GM12878 (cell line): Measurements from ENCODE around the gene SLCO4C1. TPM values are rescaled to one million over a fixed set of nuclear protein-coding genes. Genes with fewer than 3 reads are reported as not detected.
"Not testable (repeated sequence)": the region's sequence is repeated elsewhere in the genome, so short reads cannot be mapped to it uniquely, and the experiment has no call there.

Experiments
- ATAC-seq: fragments of 200-7000 bp; cut with Tn5 transposase; 3 replicates; pipeline ENCODE4 v1.9.1; 2020; ENCODE audit warnings: mild to moderate bottlenecking, moderate library complexity
- BruUV-seq: library from RNA; stranded (reverse); fragments of 400-500 nt; replicated peaks from 2 replicates; lab custom pipeline; 2021; lab: Mats Ljungman, UMichigan
- CTCF ChIA-PET: fragments of 300-600 bp; sonication (Branson Sonifier 250); formaldehyde crosslinking; extraction: SDS; loops from one replicate; lab custom pipeline; 2021; ENCODE audit warnings: inconsistent platforms; lab: Yijun Ruan, JAX
- POLR2A ChIA-PET: fragments of 350-600 bp; formaldehyde crosslinking; extraction: SDS; loops from one replicate; lab custom pipeline; 2021; ENCODE audit warnings: inconsistent platforms; lab: Charles Lee
- RAD21 ChIA-PET: fragments of 300-600 bp; sonication (Branson Sonifier 250); formaldehyde crosslinking; loops from one replicate; lab custom pipeline; 2023; ENCODE audit warnings: antibody characterized with exemption; ENCODE audit not compliant: unreplicated experiment; lab: Charles Lee
- SMC1A ChIA-PET: fragments of 300-600 bp; sonication (Branson Sonifier 250); formaldehyde crosslinking; loops from one replicate; lab custom pipeline; 2023; ENCODE audit not compliant: unreplicated experiment, uncharacterized antibody; lab: Charles Lee
- DNase-seq: peaks from one replicate; pipeline ENCODE4 v3.0.0-alpha.2; 2011; ENCODE audit warnings: low read depth, low spot score
- FAIRE-seq: peaks from 3 replicates; lab custom pipeline; 2011; peaks lifted over from hg19 to GRCh38; lab: Jason Lieb, UNC
- H2AFZ ChIP-seq: 2 replicates; pipeline ENCODE4 v1.6.0; 2011; ENCODE audit warnings: low read depth, low read length, control low read depth; ENCODE audit not compliant: control insufficient read depth
- H3K27ac ChIP-seq: 2 replicates; pipeline ENCODE4 v1.5.1; 2011; ENCODE audit warnings: control low read depth; ENCODE audit not compliant: control insufficient read depth, insufficient read depth
- H3K27me3 ChIP-seq, 2 experiments: replicated peaks in 1 of 2; 2 replicates each; pipeline versions ENCODE4 v1.6.0 to v1.6.1; 2011; ENCODE audit warnings: low read length in 1 of 2; ENCODE audit not compliant: control insufficient read depth in 2 of 2, insufficient read depth in 2 of 2
- H3K36me3 ChIP-seq, 2 experiments: 2 replicates each; pipeline ENCODE4 v1.5.1; 2011; ENCODE audit warnings: low read length in 1 of 2; ENCODE audit not compliant: control insufficient read depth in 2 of 2, insufficient read depth in 2 of 2
- H3K4me1 ChIP-seq: 2 replicates; pipeline ENCODE4 v1.6.1; 2011; ENCODE audit warnings: mild to moderate bottlenecking, low read length, moderate library complexity, mixed read lengths; ENCODE audit not compliant: control insufficient read depth, insufficient read depth
- H3K4me2 ChIP-seq: 2 replicates; pipeline ENCODE4 v1.6.0; 2011; ENCODE audit warnings: control low read depth; ENCODE audit not compliant: control insufficient read depth, insufficient read depth
- H3K4me3 ChIP-seq: fragments of 200-600 bp; sonication (generic); 2 replicates; pipeline ENCODE4 v1.5.1; 2016
- H3K79me2 ChIP-seq: 2 replicates; pipeline ENCODE4 v1.6.0; 2011; ENCODE audit warnings: low read length; ENCODE audit not compliant: control insufficient read depth, insufficient read depth
- H3K9ac ChIP-seq: 2 replicates; pipeline ENCODE4 v1.8.0; 2011; ENCODE audit warnings: low read length, control low read depth, mixed read lengths; ENCODE audit not compliant: control insufficient read depth, insufficient read depth
- H3K9me3 ChIP-seq: replicated peaks from 3 replicates; pipeline ENCODE4 v1.5.1; 2011; ENCODE audit warnings: mild to moderate bottlenecking, low read length; ENCODE audit not compliant: control insufficient read depth, insufficient read depth
- H4K20me1 ChIP-seq: 2 replicates; pipeline ENCODE4 v1.6.0; 2011; ENCODE audit not compliant: control insufficient read depth, insufficient read depth
- CBFB ChIP-seq: IDR thresholded peaks from 2 replicates; pipeline ENCODE4 v1.6.1; 2016; ENCODE audit warnings: antibody characterized with exemption, low read depth
- EED ChIP-seq: sonication (generic); IDR thresholded peaks from 2 replicates; pipeline ENCODE4 v1.6.1; 2016; ENCODE audit warnings: antibody characterized with exemption, low read depth
- GABPA ChIP-seq: IDR thresholded peaks from 2 replicates; pipeline ENCODE4 v1.6.1; 2014; ENCODE audit warnings: antibody characterized with exemption, low read depth, mild to moderate bottlenecking, inconsistent platforms
- SP1 ChIP-seq: IDR thresholded peaks from one replicate; pipeline ENCODE4 v1.6.1; 2011; ENCODE audit warnings: low read depth, low read length
- TARDBP ChIP-seq: IDR thresholded peaks from 2 replicates; pipeline ENCODE4 v1.6.1; 2016; ENCODE audit warnings: borderline replicate concordance
- WGBS: methylation state at CpG from one replicate; pipeline ENCODE4 v1.1.6; 2016; ENCODE audit warnings: low lambda C conversion rate; ENCODE audit not compliant: insufficient replicate concordance, insufficient coverage; ENCODE audit errors: missing lambda C conversion rate; 5-methylcytosine and 5-hydroxymethylcytosine counted together
- in situ Hi-C: fragments of 300-500 bp; cut with MboI; formaldehyde crosslinking; loops from 9 replicates; pipeline ENCODE4 v1.14.3; 2018; ENCODE audit warnings: mixed read lengths
- intact Hi-C: fragments of 100-400 bp; cut with micrococcal nuclease; formaldehyde crosslinking; loops from one replicate; pipeline ENCODE4 v1.14.2; 2022; ENCODE audit not compliant: unreplicated experiment
- polyA plus RNA-seq, 11 experiments: library from polyadenylated mRNA; depleted of rRNA in 4 of 11; unstranded in 6 of 11; stranded (reverse) in 5 of 11; fragments of >200 nt; fragmentation: Nextera tagmentation in 4 of 11; fragmentation: Illumina TruSeq in 1 of 11; extraction: Ambion mirVana in 4 of 11; extraction: Trizol in 1 of 11; gene quantifications; 1 replicate in 1 of 11; 2 replicates in 10 of 11; pipeline versions ENCODE4 v1.2.1 to v1.2.3, GENCODE V29; 2011 to 2016; ENCODE audit warnings: inconsistent platforms in 2 of 11, missing spikeins in 2 of 11, low read depth in 1 of 11
- total RNA-seq, 4 experiments: library from RNA; depleted of rRNA in 3 of 4; stranded (reverse); fragments of >200 nt in 3 of 4; fragmentation: Illumina TruSeq in 1 of 4; extraction: Trizol in 1 of 4; gene quantifications; 2 replicates each; pipeline versions ENCODE4 v1.2.1 to v1.2.3, GENCODE V29; 2013 to 2021

Gene SLCO4C1
- total and polyA plus RNA-seq, 10 of the 15 experiments (the other 5 are each of a cell fraction or from before 2014, with no cell fraction given) = 0.12 to 3.9 (median 0.83) TPM

DNA sequence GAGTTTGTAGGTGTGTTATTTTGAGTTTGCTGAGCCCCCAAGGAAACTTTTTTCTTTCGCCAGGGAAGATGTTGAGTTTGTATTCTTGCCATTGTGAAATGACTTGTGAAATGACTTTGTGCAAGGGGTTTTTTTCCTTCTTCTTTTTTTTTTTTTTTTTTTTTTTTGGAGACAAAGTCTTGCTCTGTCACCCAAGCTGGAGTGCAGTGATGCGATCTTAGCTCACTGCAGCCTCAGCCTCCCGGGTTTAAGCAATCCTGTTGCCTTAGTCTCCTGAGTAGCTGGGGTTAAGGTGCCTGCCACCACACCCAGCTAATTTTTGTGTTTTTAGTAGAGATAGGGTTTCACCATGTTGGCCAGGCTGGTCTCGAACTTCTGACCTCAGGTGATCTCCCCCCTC is 22.7 kb upstream of the SLCO4C1 start:
- H3K4me2 ChIP-seq, H2AFZ ChIP-seq, H3K36me3 ChIP-seq, H3K27me3 ChIP-seq, DNase-seq, H3K4me1 ChIP-seq, ATAC-seq, H3K9ac ChIP-seq, H4K20me1 ChIP-seq, FAIRE-seq, BruUV-seq, POLR2A ChIA-PET, H3K79me2 ChIP-seq, in situ Hi-C loops, intact Hi-C loops, H3K9me3 ChIP-seq, H3K4me3 ChIP-seq, H3K27ac ChIP-seq, RAD21 ChIA-PET: not testable (repeated sequence)
- SMC1A ChIA-PET = interaction anchor here (0.7 kb wide), 1 partner anchor 328 kb away, joined by 3 read pairs; no protein-coding TSS in a partner anchor
- CTCF ChIA-PET = interaction anchor here (0.6 to 1.6 kb wide), 2 partner anchors 188 to 205 kb away, joined by 3 read pairs; no protein-coding TSS in a partner anchor
- 7% methylated on average over 4 of the region's 4 CpGs for WGBS

DNA sequence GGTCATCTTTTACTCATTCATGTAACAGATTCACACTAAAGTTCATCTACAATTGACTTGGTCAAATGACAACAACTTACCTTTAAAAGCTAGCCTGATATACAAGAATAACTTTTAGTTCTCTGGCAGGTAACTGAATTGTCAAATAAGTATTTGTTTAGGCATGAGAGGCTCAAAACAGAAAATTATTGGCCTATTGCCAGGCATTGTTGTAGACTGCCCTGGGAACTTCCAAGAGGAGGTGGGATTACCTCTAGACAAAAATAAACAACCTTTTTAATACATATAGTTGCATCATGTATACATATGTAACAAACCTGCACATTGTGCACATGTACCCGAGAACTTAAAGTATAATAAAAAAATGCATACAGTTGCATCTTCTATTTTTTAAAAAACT is 18.2 kb upstream of the SLCO4C1 start:
- FAIRE-seq (no peak), ATAC-seq (no peak), DNase-seq (no peak)
- no peaks in the 10 kb centered on the region for H3K4me1 ChIP-seq
- H3K4me3 ChIP-seq = no peak overlapping the region
- H3K9ac ChIP-seq = no peak overlapping the region
- H2AFZ ChIP-seq = no peak overlapping the region
- ChIA-PET CTCF (no interaction called here), SMC1A (interaction anchor here (1.7 kb wide), 1 partner anchor 10 kb away, joined by 3 read pairs; no protein-coding TSS in a partner anchor), RAD21 (no interaction called here), POLR2A (no interaction called here)
- no peak overlapping the region for H3K27ac ChIP-seq
- 48% methylated on average over 1 of the region's 1 CpG for WGBS
- no peaks in the 10 kb centered on the region for H3K79me2 ChIP-seq
- in situ Hi-C loops = no loop called here
- no peaks in the 10 kb centered on the region for H4K20me1 ChIP-seq
- TF ChIP-seq GABPA (no peak), CBFB (no peak), EED (no peak), TARDBP (no peak), SP1 (no peak)
- no peaks in the 10 kb centered on the region for H3K27me3 ChIP-seq
- intact Hi-C loops = no loop called here
- BruUV-seq = no TSS peak
- H3K36me3 ChIP-seq = no peaks in the 10 kb centered on the region
- H3K9me3 ChIP-seq = no peaks in the 10 kb centered on the region
- H3K4me2 ChIP-seq = no peak overlapping the region
